GM12892 (cell line): ENCODE data around the gene IZUMO2.

ENCODE experiments used
- POLR2A ChIP-seq: IDR thresholded peaks from 2 replicates; pipeline ENCODE4 v1.6.1; 2011; ENCODE audit warnings: low read depth, low read length, control low read depth
- POLR2AphosphoS5 ChIP-seq: IDR thresholded peaks from 2 replicates; pipeline ENCODE4 v1.6.1; 2011; ENCODE audit warnings: low read depth, low read length, control low read depth
- TAF1 ChIP-seq: IDR thresholded peaks from 2 replicates; pipeline ENCODE4 v1.6.1; 2011; ENCODE audit warnings: low read depth, mild to moderate bottlenecking, control low read depth, low read length, borderline replicate concordance

GRCh38 chr19:50175924-50176323, 12.8 kb upstream of the IZUMO2 start:
- TF ChIP-seq POLR2A, result no peak
- TF ChIP-seq TAF1, result no peak
- TF ChIP-seq POLR2AphosphoS5, result no peak
